HepG2 (cell line): ENCODE results near the gene P3H4. TPM values are rescaled to one million over a fixed set of nuclear protein-coding genes. Genes with fewer than 3 reads are reported as not detected.
A peak's percentile ranks its signal among the peaks of the same experiment; 100 is the strongest.

Experiments used
- ELF1 ChIP-seq: sonication (generic); formaldehyde crosslinking; IDR thresholded peaks from 2 replicates; pipeline ENCODE4 v1.4.0; 2020; ENCODE audit warnings: missing genetic modification reagents
- EZH2 ChIP-seq: conservative IDR thresholded peaks from 2 replicates; pipeline ENCODE4 v1.6.1; 2012; ENCODE audit warnings: mild to moderate bottlenecking, low read depth, low read length, moderate library complexity
- FOXK1 ChIP-seq: sonication (generic); formaldehyde crosslinking; IDR thresholded peaks from 2 replicates; pipeline ENCODE4 v1.4.0; 2020; ENCODE audit warnings: low read depth, missing genetic modification reagents, borderline replicate concordance
- GATAD2A ChIP-seq: IDR thresholded peaks from 2 replicates; pipeline ENCODE4 v1.6.1; 2016
- HNRNPUL1 ChIP-seq: fragments of 200-400 bp; formaldehyde crosslinking; IDR thresholded peaks from 2 replicates; pipeline ENCODE4 v1.6.1; 2017; ENCODE audit warnings: low read depth, mild to moderate bottlenecking, low read length, moderate library complexity
- MEIS2 ChIP-seq: sonication (generic); formaldehyde crosslinking; IDR thresholded peaks from 2 replicates; pipeline ENCODE4 v1.9.0; 2021; ENCODE audit warnings: mild to moderate bottlenecking, missing genetic modification reagents
- NONO ChIP-seq, 2 experiments: fragments of 450-650 bp in 1 of 2; sonication (generic) in 1 of 2; formaldehyde crosslinking in 1 of 2; IDR thresholded peaks in 1 of 2; conservative IDR thresholded peaks in 1 of 2; 2 replicates each; pipeline versions ENCODE4 v1.6.1 to v1.8.0; 2017 to 2022; ENCODE audit warnings: mild to moderate bottlenecking in 1 of 2, missing genetic modification reagents in 1 of 2, moderate library complexity in 1 of 2
- PITX1 ChIP-seq: sonication (generic); formaldehyde crosslinking; IDR thresholded peaks from 2 replicates; pipeline ENCODE4 v1.5.1; 2020; ENCODE audit warnings: mild to moderate bottlenecking, missing genetic modification reagents
- RBFOX2 ChIP-seq: fragments of 200-400 bp; formaldehyde crosslinking; IDR thresholded peaks from 2 replicates; pipeline ENCODE4 v1.6.1; 2017; ENCODE audit warnings: low read depth, mild to moderate bottlenecking, low read length
- WIZ ChIP-seq: sonication (generic); formaldehyde crosslinking; IDR thresholded peaks from 2 replicates; pipeline ENCODE4 v1.5.1; 2020; ENCODE audit warnings: mild to moderate bottlenecking, missing genetic modification reagents
- YY1 ChIP-seq: IDR thresholded peaks from 2 replicates; pipeline ENCODE4 v1.6.1; 2011; ENCODE audit warnings: low read length, low read depth, moderate library complexity, mild to moderate bottlenecking; ENCODE audit not compliant: insufficient read depth, insufficient replicate concordance
- ZBTB39 ChIP-seq: sonication (generic); formaldehyde crosslinking; IDR thresholded peaks from 2 replicates; pipeline ENCODE4 v1.5.0; 2020; ENCODE audit warnings: missing genetic modification reagents
- ZNF609 ChIP-seq: sonication (generic); formaldehyde crosslinking; IDR thresholded peaks from 2 replicates; pipeline ENCODE4 v1.4.0; 2020; ENCODE audit warnings: mild to moderate bottlenecking, missing genetic modification reagents, borderline replicate concordance
- ZNF784 ChIP-seq: sonication (generic); formaldehyde crosslinking; IDR thresholded peaks from 2 replicates; pipeline ENCODE4 v1.5.1; 2020; ENCODE audit warnings: missing genetic modification reagents, mild to moderate bottlenecking, borderline replicate concordance
- polyA plus RNA-seq, 8 experiments: library from polyadenylated mRNA; depleted of rRNA in 3 of 8; stranded (reverse) in 7 of 8; unstranded in 1 of 8; fragments of >200 nt; fragmentation: Illumina TruSeq in 4 of 8; extraction: Trizol in 4 of 8; gene quantifications; 2 replicates each; pipeline versions ENCODE4 v1.2.1 to v1.2.3, GENCODE V29; 2011 to 2016; ENCODE audit warnings: low read depth in 4 of 8, missing spikeins in 1 of 8, mixed read lengths in 1 of 8; ENCODE audit not compliant: insufficient read depth in 1 of 8
- total RNA-seq, 5 experiments: library from RNA; depleted of rRNA; stranded (reverse); fragments of >200 nt; fragmentation: Illumina TruSeq; extraction: Trizol; gene quantifications; 2 replicates each; pipeline ENCODE4 v1.2.3, GENCODE V29; 2016; ENCODE audit warnings: low read depth in 1 of 5
- TF ChIP-seq, protein P1 (sequence below): sonication (generic); formaldehyde crosslinking; IDR thresholded peaks from 2 replicates; pipeline ENCODE4 v1.4.0; 2020; ENCODE audit warnings: missing genetic modification reagents
- TF ChIP-seq, protein P2 (sequence below): IDR thresholded peaks from 2 replicates; pipeline ENCODE4 v1.6.1; 2016; ENCODE audit warnings: missing compliant biosample characterization, missing genetic modification reagents, borderline replicate concordance

The P3H4 gene
- total and polyA plus RNA-seq, 2 of the 13 experiments (the other 11 are each of a cell fraction or from before 2014, with no cell fraction given), result 37.1 to 50.6 TPM

GRCh38 chr17:41772586-41773189 is 39.1 kb downstream of the P3H4 start (continued):
- TF ChIP-seq NONO (IDR thresholded peaks at IDR 0.05), result no peak
- peak; percentile 72; the same call in 1 of the 2 replicates for TF ChIP-seq NONO (CRISPR knock-in tag; conservative IDR thresholded peaks at IDR 0.05)
- TF ChIP-seq, protein P1, sequence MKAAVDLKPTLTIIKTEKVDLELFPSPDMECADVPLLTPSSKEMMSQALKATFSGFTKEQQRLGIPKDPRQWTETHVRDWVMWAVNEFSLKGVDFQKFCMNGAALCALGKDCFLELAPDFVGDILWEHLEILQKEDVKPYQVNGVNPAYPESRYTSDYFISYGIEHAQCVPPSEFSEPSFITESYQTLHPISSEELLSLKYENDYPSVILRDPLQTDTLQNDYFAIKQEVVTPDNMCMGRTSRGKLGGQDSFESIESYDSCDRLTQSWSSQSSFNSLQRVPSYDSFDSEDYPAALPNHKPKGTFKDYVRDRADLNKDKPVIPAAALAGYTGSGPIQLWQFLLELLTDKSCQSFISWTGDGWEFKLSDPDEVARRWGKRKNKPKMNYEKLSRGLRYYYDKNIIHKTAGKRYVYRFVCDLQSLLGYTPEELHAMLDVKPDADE (CRISPR knock-in tag), result no peak
- TF ChIP-seq, protein P2, sequence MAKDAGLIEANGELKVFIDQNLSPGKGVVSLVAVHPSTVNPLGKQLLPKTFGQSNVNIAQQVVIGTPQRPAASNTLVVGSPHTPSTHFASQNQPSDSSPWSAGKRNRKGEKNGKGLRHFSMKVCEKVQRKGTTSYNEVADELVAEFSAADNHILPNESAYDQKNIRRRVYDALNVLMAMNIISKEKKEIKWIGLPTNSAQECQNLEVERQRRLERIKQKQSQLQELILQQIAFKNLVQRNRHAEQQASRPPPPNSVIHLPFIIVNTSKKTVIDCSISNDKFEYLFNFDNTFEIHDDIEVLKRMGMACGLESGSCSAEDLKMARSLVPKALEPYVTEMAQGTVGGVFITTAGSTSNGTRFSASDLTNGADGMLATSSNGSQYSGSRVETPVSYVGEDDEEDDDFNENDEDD (CRISPR knock-in tag), result 0 out of 2 replicates have a peak, but pooled peaks have one; percentile 11
- TF ChIP-seq ZNF609 (CRISPR knock-in tag), result peak; percentile 69
- peak; percentile 25; the same call in 1 of the 2 replicates for TF ChIP-seq MEIS2 (CRISPR knock-in tag)
- peak; percentile 76 for TF ChIP-seq GATAD2A (CRISPR knock-in tag)
- TF ChIP-seq YY1, result peak; percentile 67
- no peak for TF ChIP-seq EZH2
- peak; percentile 92 for TF ChIP-seq PITX1 (CRISPR knock-in tag)
- peak; percentile 87; the same call in 1 of the 2 replicates for TF ChIP-seq ZNF784
- no peak for TF ChIP-seq HNRNPUL1
- TF ChIP-seq RBFOX2, result peak; percentile 11; the same call in 1 of the 2 replicates
- 0 out of 2 replicates have a peak, but pooled peaks have one; percentile 44 for TF ChIP-seq WIZ (CRISPR knock-in tag)
- TF ChIP-seq FOXK1, result 0 out of 2 replicates have a peak, but pooled peaks have one; percentile 9
- TF ChIP-seq ELF1, result peak; percentile 51; the same call in 1 of the 2 replicates
- 0 out of 2 replicates have a peak, but pooled peaks have one; percentile 65 for TF ChIP-seq ZBTB39 (CRISPR knock-in tag)
